Uterus (tissue), 4 donors: ENCODE results near the gene C1orf159. TPM values are rescaled to one million over a fixed set of nuclear protein-coding genes. Genes with fewer than 3 reads are reported as not detected.
A peak's percentile ranks its signal among the peaks of the same experiment; 100 is the strongest.

ENCODE experiments used
- DNase-seq, 2 donors: peaks; one replicate each; pipeline ENCODE4 v3.0.0-alpha.2; 2019 to 2020
- H3K27ac ChIP-seq, 2 donors: fragments of 200-600 bp; sonication (generic); 1 replicate in 1 of 2; 2 replicates in 1 of 2; pipeline ENCODE4 v1.5.1; 2016 to 2018
- H3K27me3 ChIP-seq, 2 donors: fragments of 200-600 bp; sonication (generic); one replicate each; pipeline ENCODE4 v1.5.1; 2018 to 2019; ENCODE audit warnings: control low read depth in 1 of 2
- H3K36me3 ChIP-seq, 2 donors: fragments of 200-600 bp; sonication (generic); one replicate each; pipeline ENCODE4 v1.5.1; 2019; ENCODE audit warnings: control low read depth in 1 of 2
- H3K4me1 ChIP-seq, 2 donors: fragments of 200-600 bp; sonication (generic); one replicate each; pipeline ENCODE4 v1.5.1; 2018 to 2019; ENCODE audit warnings: control low read depth in 1 of 2
- H3K4me3 ChIP-seq, 2 donors: fragments of 200-600 bp; sonication (generic); 1 replicate in 1 of 2; 2 replicates in 1 of 2; pipeline ENCODE4 v1.5.1; 2018 to 2019; ENCODE audit warnings: mild to moderate bottlenecking in 1 of 2
- H3K9me3 ChIP-seq, 2 donors: fragments of 200-600 bp; sonication (generic); one replicate each; pipeline ENCODE4 v1.5.1; 2019; ENCODE audit warnings: control low read depth in 1 of 2
- CTCF ChIP-seq, 4 experiments: fragments of 200-600 bp in 2 of 4; fragments of 450-650 bp in 2 of 4; sonication (generic) in 2 of 4; IDR thresholded peaks; one replicate each; pipeline ENCODE4 v1.5.1; 2016 to 2019; ENCODE audit warnings: antibody characterized with exemption in 4 of 4, mild to moderate bottlenecking in 2 of 4, moderate library complexity in 1 of 4
- POLR2A ChIP-seq, 2 donors: fragments of 450-650 bp; IDR thresholded peaks; one replicate each; pipeline ENCODE4 v1.6.1; 2016; ENCODE audit warnings: antibody characterized with exemption in 2 of 2, mild to moderate bottlenecking in 1 of 2, moderate library complexity in 1 of 2
- intact Hi-C: fragments of 100-400 bp; cut with DNase I; formaldehyde crosslinking; loops from one replicate; pipeline ENCODE4 v1.15.1; 2023; ENCODE audit warnings: low total_unique reads
- total RNA-seq, 4 donors: library from RNA; depleted of rRNA in 3 of 4; stranded (reverse); fragments of >200 nt in 3 of 4; gene quantifications; one replicate each; pipeline versions ENCODE4 v1.1.0 to v1.2.4, GENCODE V29; 2014 to 2023
- donor health status: DM: yes; HTN: yes; CAD: no.

The C1orf159 gene
- total RNA-seq, result 10 to 100 TPM in 3 of 4 donors, 1 to 10 TPM in 1; 4.9 to 20.0 (median 17.9) TPM

- H3K4me1 ChIP-seq, result peaks cover 0 to 6% of the 10 kb centered on the region in 2 donors
- H3K27ac ChIP-seq, result peak within 1 kb of the TSS; percentile 75 to 76
- H3K9me3 ChIP-seq, result no peaks in the 10 kb centered on the region
- DNase-seq, result peak; percentile 98 to 100
- intact Hi-C loops, result no loop called here
- peak within 1 kb of the TSS; percentile 59 to 65 for H3K4me3 ChIP-seq
- no peaks in the 10 kb centered on the region for H3K27me3 ChIP-seq
- TF ChIP-seq POLR2A (IDR thresholded peaks at IDR 0.05) (peak in 1 of 2 donors; percentile 23), CTCF (IDR thresholded peaks at IDR 0.05) (peak in 1 of 4 experiments; percentile 33)
- no peaks in the 10 kb centered on the region for H3K36me3 ChIP-seq
Observed at GRCh38 chr1:1115786-1116700, at the start of gene C1orf159. Gene C1orf159 (minus strand): TSS chr1:1116089. CDS start chr1:1091543, 24,546 bp downstream.

DNA sequence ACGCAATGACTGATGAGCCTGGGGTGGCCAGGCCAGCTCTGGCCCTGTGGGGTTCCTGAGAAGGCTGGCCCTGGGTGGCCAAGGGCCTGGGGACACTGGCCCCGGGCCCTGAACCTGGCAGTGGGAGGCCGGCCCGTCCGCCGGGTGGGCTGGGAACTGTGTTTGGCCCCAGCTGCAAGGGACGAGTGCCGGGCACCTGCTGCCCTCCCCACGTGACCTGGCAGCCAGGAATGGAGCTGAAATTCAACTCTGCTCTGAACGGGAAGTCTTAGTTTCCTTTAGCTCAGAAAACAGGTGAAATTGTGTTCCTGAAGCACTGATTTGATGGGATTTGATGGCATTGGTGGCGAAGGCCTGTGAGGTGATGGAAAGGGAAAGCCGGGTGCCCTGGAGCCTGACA is 49.6 kb upstream of the C1orf159 start:
- no peak overlapping the region for H3K27ac ChIP-seq
- intact Hi-C loops, result no loop called here
- TF ChIP-seq POLR2A (IDR thresholded peaks at IDR 0.05) (no peak), CTCF (IDR thresholded peaks at IDR 0.05) (no peak)

GRCh38 chr1:1164701-1165451 is 49.0 kb upstream of the C1orf159 start:
- no peaks in the 10 kb centered on the region for H3K4me1 ChIP-seq
- no peaks in the 10 kb centered on the region for H3K36me3 ChIP-seq
- H3K9me3 ChIP-seq, result no peaks in the 10 kb centered on the region
- no peak for DNase-seq
- H3K27ac ChIP-seq, result no peak overlapping the region
- H3K27me3 ChIP-seq, result no peaks in the 10 kb centered on the region
- TF ChIP-seq CTCF (IDR thresholded peaks at IDR 0.05) (no peak), POLR2A (IDR thresholded peaks at IDR 0.05) (no peak)
- intact Hi-C loops, result no loop called here
- H3K4me3 ChIP-seq, result no peak overlapping the region

More for the DNA sequence above, 49.6 kb upstream of the C1orf159 start:
- Histone ChIP-seq H3K27me3 (no peaks in the 10 kb centered on the region), H3K4me1 (no peaks in the 10 kb centered on the region), H3K36me3 (no peaks in the 10 kb centered on the region), H3K9me3 (no peaks in the 10 kb centered on the region), H3K4me3 (no peak overlapping the region)
- no peak for DNase-seq

DNA sequence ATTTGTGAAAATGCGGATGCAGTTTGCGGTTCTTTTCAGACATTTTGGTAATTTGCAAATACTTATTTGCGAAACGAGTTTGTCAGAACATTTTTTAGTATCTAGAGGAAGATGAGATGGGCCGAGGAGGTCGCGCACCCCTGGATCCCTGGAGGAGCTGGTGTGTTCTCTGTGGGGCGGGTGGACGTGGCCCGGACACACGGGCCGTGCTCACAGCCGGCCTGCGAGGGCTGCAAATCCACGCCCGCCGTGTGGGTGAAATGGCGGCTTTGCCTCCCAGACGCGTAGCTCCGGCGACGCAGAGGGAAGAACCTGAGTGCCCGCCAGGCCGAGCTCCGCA is 48.4 kb upstream of the C1orf159 start:
- Histone ChIP-seq H3K27ac (no peak overlapping the region), H3K4me3 (no peak overlapping the region), H3K9me3 (no peaks in the 10 kb centered on the region), H3K27me3 (no peaks in the 10 kb centered on the region), H3K36me3 (no peaks in the 10 kb centered on the region), H3K4me1 (no peaks in the 10 kb centered on the region)
- DNase-seq, result no peak
- TF ChIP-seq CTCF (IDR thresholded peaks at IDR 0.05), result no peak
- TF ChIP-seq POLR2A (IDR thresholded peaks at IDR 0.05), result no peak
- intact Hi-C loops, result no loop called here
